GM12873 (cell line): ENCODE results near the gene CCDC154.

ENCODE experiments used
- CTCF ChIP-seq: IDR thresholded peaks from 2 replicates; pipeline ENCODE4 v1.5.1; 2012; ENCODE audit warnings: low read depth, mild to moderate bottlenecking, moderate library complexity, low read length, control low read depth; ENCODE audit not compliant: insufficient read depth; ENCODE audit errors: missing control alignments

Gene CCDC154

GRCh38 chr16:1427473-1428461 lies 16.6 kb downstream of the CCDC154 start:
- no peak for TF ChIP-seq CTCF

- TF ChIP-seq CTCF, result no peak
These were observed 17.5 kb downstream of the CCDC154 start for GRCh38 chr16:1426734-1427471.

GRCh38 chr16:1425616-1426370 lies 18.6 kb downstream of the CCDC154 start:
- no peak for TF ChIP-seq CTCF

- no peak for TF ChIP-seq CTCF
These were observed 20.3 kb downstream of the CCDC154 start for GRCh38 chr16:1424028-1424427.

- no peak for TF ChIP-seq CTCF
These were observed 22.3 kb downstream of the CCDC154 start for GRCh38 chr16:1422076-1422475.

- no peak for TF ChIP-seq CTCF
These were observed 24.2 kb downstream of the CCDC154 start for GRCh38 chr16:1420111-1420539.

GRCh38 chr16:1416521-1416941 lies 27.8 kb downstream of the CCDC154 start:
- no peak for TF ChIP-seq CTCF
